Measurements from ENCODE around the gene SEMA6B.

SEMA6B gene

DNA sequence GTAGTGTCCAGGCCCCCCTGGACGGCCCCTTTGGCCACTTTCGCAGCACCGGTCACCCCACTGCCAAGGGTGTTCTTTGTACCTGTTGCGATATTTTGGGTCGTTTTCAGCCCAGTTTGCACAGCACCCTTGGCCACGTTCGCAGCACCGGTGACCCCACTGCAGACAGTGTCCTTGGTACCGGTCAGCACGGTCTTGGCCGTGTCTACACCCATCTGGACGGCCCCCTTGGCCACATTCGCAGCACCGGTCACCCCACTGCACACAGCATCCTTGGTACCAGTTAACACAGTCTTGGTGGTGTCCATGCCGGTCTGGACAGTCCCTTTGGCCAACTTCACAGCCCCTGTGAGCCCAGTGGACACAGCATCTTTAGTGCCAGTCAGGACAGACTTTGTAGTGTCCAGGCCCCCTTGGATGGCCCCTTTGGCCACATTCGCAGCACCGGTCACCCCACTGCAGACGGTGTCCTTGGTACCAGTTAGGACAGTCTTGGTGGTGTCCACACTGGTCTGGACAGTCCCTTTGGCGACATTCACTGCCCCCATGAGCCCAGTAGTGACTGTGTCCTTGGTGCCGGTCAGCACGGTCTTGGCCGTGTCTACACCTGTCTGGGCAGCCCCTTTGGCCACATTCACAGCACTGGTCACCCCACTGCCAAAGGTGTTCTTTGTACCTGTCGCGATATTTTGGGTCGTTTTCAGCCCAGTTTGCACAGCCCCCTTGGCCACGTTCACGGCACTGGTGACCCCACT, 48.0 kb downstream of the SEMA6B start:
- no peaks in the 10 kb centered on the region for H3K36me3 Mint-ChIP-seq (ENCODE audit: insufficient read depth)
- ATAC-seq (replicated peaks; ENCODE audit: extremely low read depth, poor library complexity, severe bottlenecking) (no peak), DNase-seq (ENCODE audit: low spot score in 2 of 2) (no peak)
- peaks cover 3% of the 10 kb centered on the region for H3K4me1 Mint-ChIP-seq
- H3K27ac Mint-ChIP-seq (ENCODE audit: low read depth), result no peak overlapping the region
- no peaks in the 10 kb centered on the region for H3K27me3 Mint-ChIP-seq
- no peak overlapping the region for H3K4me3 Mint-ChIP-seq
- H3K9me3 Mint-ChIP-seq, result no peaks in the 10 kb centered on the region

DNA sequence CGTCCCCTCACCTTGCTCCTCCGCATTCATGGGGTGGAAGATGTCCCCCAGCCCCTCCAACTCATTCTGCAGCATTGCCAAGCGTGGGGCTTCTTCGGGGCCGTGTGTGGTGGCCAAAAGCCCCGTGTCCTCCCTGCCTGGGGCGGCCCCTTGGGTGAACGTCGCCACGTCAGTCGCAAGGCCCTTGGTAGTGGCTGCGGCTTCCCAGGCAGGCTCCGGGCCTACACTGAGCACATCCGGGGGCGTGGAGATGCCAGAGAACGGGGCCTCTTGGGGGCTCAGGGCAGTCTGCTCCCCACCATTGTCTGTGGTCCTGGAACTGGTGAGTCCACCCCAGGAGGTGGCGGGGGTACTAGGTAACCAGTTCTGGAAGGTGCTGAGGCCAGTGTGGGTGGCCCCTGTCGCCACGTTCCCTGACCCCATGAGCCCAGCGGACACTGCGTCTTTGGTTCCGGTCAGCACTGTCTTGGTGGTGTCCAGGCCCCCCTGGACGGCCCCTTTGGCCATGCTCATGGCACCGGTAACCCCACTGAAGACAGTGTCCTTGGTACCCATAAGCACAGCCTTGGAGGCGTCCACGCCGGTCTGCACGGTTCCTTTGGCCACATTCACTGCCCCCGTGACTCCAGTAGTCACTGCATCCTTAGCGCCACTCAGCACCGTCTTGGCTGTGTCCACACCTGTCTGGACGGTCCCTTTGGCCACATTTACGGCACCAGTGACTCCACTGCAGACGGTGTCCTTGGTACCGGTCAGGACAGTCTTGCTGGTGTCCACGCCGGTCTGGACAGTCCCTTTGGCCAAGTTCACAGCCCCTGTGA, 48.8 kb downstream of the SEMA6B start:
- no peak overlapping the region for H3K4me3 Mint-ChIP-seq
- ATAC-seq (replicated peaks; ENCODE audit: extremely low read depth, poor library complexity, severe bottlenecking) (no peak), DNase-seq (ENCODE audit: low spot score in 2 of 2) (no peak)
- no peak overlapping the region for H3K27ac Mint-ChIP-seq (ENCODE audit: low read depth)
- H3K27me3 Mint-ChIP-seq, result no peaks in the 10 kb centered on the region
- peaks cover 2% of the 10 kb centered on the region for H3K36me3 Mint-ChIP-seq (ENCODE audit: insufficient read depth)
- H3K9me3 Mint-ChIP-seq, result no peaks in the 10 kb centered on the region
- peaks cover 11% of the 10 kb centered on the region for H3K4me1 Mint-ChIP-seq

- DNase-seq (ENCODE audit: low spot score in 2 of 2), result no peak
- H3K27me3 Mint-ChIP-seq, result no peaks in the 10 kb centered on the region
- peaks cover 2% of the 10 kb centered on the region for H3K36me3 Mint-ChIP-seq (ENCODE audit: insufficient read depth)
- H3K4me1 Mint-ChIP-seq, result peaks cover 13% of the 10 kb centered on the region
- ATAC-seq (replicated peaks; ENCODE audit: extremely low read depth, poor library complexity, severe bottlenecking), result no peak
- no peak overlapping the region for H3K4me3 Mint-ChIP-seq
- H3K9me3 Mint-ChIP-seq, result no peaks in the 10 kb centered on the region
- H3K27ac Mint-ChIP-seq (ENCODE audit: low read depth), result no peak overlapping the region
Measured at GRCh38 chr19:4508698-4509097, 50.8 kb downstream of the SEMA6B start.

- Mint-ChIP-seq H3K27ac (ENCODE audit: low read depth) (no peak overlapping the region), H3K36me3 (ENCODE audit: insufficient read depth) (peaks cover 2% of the 10 kb centered on the region), H3K27me3 (no peaks in the 10 kb centered on the region), H3K4me1 (peaks cover 13% of the 10 kb centered on the region), H3K4me3 (no peak overlapping the region), H3K9me3 (no peaks in the 10 kb centered on the region)
- ATAC-seq (replicated peaks; ENCODE audit: extremely low read depth, poor library complexity, severe bottlenecking) (no peak), DNase-seq (ENCODE audit: low spot score in 2 of 2) (no peak)
Measured at GRCh38 chr19:4507804-4508203, 51.7 kb downstream of the SEMA6B start.

DNA sequence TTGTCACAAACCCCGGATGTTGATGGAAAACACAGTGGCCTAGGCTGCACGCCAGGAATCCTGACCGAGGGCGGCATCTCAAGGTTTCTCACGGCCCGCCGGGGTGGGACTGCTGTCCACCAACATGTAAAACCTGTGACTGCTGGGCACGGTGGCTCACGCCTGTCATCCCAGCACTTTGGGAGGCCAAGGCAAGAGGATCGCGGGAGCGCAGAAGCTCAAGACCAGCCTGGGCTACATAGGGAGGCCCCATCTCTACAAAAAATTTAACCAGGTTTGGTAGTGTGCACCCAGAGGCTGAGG, 52.4 kb downstream of the SEMA6B start:
- no peak for DNase-seq (ENCODE audit: low spot score in 2 of 2)
- Mint-ChIP-seq H3K27me3 (no peaks in the 10 kb centered on the region), H3K4me3 (no peak overlapping the region), H3K27ac (ENCODE audit: low read depth) (no peak overlapping the region), H3K36me3 (ENCODE audit: insufficient read depth) (peaks cover 2% of the 10 kb centered on the region), H3K4me1 (peaks cover 13% of the 10 kb centered on the region), H3K9me3 (no peaks in the 10 kb centered on the region)
- ATAC-seq (replicated peaks; ENCODE audit: extremely low read depth, poor library complexity, severe bottlenecking), result no peak

DNA sequence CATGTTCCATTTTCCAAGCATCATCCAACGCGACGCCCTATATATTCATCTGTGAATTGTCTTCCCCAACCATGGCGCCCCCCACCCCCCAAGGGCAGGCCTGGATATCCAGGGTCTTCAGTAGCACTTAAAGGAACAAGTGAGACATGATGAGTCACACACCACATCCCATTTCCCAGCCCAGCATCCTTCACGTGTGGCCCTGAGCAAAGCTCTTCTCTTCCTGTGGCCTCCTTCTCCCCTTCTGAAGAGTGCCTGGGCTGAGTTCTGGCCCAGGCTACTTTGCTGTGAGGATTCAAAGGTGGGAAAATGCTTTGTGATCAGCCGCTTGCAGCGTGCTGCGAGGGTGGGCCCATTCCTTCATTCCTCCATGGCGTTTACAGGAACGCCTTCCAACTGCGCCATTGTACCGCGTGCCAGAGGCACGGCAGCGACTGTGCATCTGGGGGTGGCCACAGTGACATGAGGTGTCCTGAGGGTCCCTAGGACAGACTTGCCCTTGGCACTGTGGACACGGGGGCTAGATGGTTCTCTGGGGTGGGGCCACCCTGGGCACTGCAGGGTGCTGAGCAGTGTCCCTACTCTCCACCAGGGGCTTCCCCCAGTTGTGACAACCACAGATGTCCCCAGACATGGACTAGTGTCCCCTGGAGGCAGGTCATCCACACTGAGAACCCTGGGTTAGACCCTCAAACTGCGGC, 52.9 kb downstream of the SEMA6B start:
- no peak for ATAC-seq (replicated peaks; ENCODE audit: extremely low read depth, poor library complexity, severe bottlenecking)
- DNase-seq (ENCODE audit: low spot score in 2 of 2), result no peak
- Mint-ChIP-seq H3K27ac (ENCODE audit: low read depth) (peak overlapping the region; percentile 64), H3K27me3 (no peaks in the 10 kb centered on the region), H3K9me3 (no peaks in the 10 kb centered on the region), H3K4me3 (no peak overlapping the region), H3K4me1 (peaks cover 13% of the 10 kb centered on the region), H3K36me3 (ENCODE audit: insufficient read depth) (peaks cover 2% of the 10 kb centered on the region)

DNA sequence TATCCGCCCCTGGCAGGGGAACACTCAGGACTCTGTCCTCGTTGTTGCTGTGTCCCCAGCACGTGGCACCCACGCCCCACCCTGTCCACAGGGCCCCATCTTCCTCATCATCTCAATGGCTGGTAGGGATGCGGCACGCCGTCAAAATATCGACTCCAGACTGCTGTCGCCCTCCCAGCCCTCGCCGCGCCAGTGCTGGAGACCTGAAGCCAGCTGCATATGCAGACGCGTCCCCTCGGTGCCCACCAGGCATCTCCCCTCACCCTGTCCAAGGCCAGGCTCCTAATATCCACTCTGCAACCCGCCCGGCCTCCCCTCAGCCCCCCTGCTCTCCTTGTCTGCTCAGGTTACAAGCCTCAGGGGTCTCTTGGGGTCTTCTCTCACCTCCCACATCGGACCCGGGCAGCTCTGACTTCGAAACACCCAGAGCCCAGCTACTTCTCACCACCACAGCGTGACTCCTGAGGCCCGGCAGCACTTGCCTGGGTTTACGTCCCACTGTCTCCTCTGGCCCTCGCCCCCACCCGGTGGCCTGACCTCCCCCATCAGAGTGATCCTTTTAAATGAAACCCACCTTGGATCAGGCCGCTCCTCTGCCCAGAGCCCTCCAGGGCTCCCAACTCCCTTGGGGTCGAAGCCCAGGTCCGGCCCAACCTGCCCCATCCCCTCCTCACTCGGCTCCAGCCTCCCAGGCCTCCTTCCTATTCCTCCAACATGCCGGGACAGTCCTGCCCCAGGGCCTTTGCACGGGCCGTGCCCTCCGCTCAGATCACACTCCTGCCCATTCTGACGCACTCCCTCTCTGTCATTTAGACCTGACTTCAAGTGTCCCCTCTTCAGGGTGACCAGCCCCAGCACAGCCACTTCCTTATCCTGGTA, 53.7 kb downstream of the SEMA6B start:
- H3K27me3 Mint-ChIP-seq, result no peaks in the 10 kb centered on the region
- ATAC-seq (replicated peaks; ENCODE audit: extremely low read depth, poor library complexity, severe bottlenecking) (no peak), DNase-seq (ENCODE audit: low spot score in 2 of 2) (no peak)
- H3K4me3 Mint-ChIP-seq, result no peak overlapping the region
- peaks cover 13% of the 10 kb centered on the region for H3K4me1 Mint-ChIP-seq
- H3K36me3 Mint-ChIP-seq (ENCODE audit: insufficient read depth), result peaks cover 2% of the 10 kb centered on the region
- no peaks in the 10 kb centered on the region for H3K9me3 Mint-ChIP-seq
- peak overlapping the region; percentile 64 for H3K27ac Mint-ChIP-seq (ENCODE audit: low read depth)

DNA sequence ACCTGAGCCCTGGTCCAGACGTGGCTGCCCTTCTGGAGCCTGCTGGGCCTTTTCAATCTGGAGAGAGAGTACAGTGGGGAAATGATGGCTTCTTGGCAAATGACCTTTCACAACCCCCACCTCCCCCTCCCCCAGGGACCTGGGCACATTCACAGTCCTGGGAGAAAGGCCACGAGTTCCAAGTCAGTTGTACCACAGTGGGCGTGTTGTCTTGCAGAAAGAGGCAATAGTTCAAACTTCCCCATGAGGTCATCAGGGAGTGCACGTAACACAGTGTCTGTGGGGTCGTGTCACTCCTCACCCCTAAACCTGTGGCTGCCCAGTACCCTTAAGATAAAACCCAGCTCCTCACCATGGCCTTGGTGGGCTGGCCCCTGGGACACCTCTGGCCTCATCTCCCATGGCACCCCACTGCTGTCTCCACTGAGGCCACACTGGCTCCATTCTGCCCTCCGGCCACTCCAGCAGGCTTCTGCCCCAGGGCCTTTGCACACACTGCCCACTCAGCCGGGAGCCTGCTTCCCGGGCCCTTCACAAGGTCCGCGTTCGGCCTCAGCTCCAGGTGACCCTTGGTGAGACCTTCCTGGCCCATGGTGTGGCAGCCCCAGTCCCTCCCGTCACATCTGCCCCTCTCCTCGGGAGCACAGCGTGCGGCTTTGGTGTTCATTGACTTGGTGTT, 54.5 kb downstream of the SEMA6B start:
- Mint-ChIP-seq H3K4me3 (no peak overlapping the region), H3K4me1 (peaks cover 13% of the 10 kb centered on the region), H3K27ac (ENCODE audit: low read depth) (no peak overlapping the region), H3K36me3 (ENCODE audit: insufficient read depth) (peaks cover 4% of the 10 kb centered on the region), H3K27me3 (no peaks in the 10 kb centered on the region), H3K9me3 (no peaks in the 10 kb centered on the region)
- ATAC-seq (replicated peaks; ENCODE audit: extremely low read depth, poor library complexity, severe bottlenecking), result no peak
- DNase-seq (ENCODE audit: low spot score in 2 of 2), result no peak

- Mint-ChIP-seq H3K9me3 (no peaks in the 10 kb centered on the region), H3K36me3 (ENCODE audit: insufficient read depth) (peaks cover 6% of the 10 kb centered on the region), H3K27ac (ENCODE audit: low read depth) (no peak overlapping the region), H3K4me1 (peaks cover 13% of the 10 kb centered on the region), H3K27me3 (no peaks in the 10 kb centered on the region), H3K4me3 (no peak overlapping the region)
- ATAC-seq (replicated peaks; ENCODE audit: extremely low read depth, poor library complexity, severe bottlenecking) (no peak), DNase-seq (ENCODE audit: low spot score in 2 of 2) (no peak)
Measured at GRCh38 chr19:4504297-4504701, 55.2 kb downstream of the SEMA6B start.

GRCh38 chr19:4503825-4504170, 55.7 kb downstream of the SEMA6B start:
- Mint-ChIP-seq H3K9me3 (no peaks in the 10 kb centered on the region), H3K4me3 (no peak overlapping the region), H3K27ac (ENCODE audit: low read depth) (no peak overlapping the region), H3K27me3 (no peaks in the 10 kb centered on the region), H3K36me3 (ENCODE audit: insufficient read depth) (peaks cover 7% of the 10 kb centered on the region), H3K4me1 (peaks cover 13% of the 10 kb centered on the region)
- DNase-seq (ENCODE audit: low spot score in 2 of 2) (no peak), ATAC-seq (replicated peaks; ENCODE audit: extremely low read depth, poor library complexity, severe bottlenecking) (no peak)

DNA sequence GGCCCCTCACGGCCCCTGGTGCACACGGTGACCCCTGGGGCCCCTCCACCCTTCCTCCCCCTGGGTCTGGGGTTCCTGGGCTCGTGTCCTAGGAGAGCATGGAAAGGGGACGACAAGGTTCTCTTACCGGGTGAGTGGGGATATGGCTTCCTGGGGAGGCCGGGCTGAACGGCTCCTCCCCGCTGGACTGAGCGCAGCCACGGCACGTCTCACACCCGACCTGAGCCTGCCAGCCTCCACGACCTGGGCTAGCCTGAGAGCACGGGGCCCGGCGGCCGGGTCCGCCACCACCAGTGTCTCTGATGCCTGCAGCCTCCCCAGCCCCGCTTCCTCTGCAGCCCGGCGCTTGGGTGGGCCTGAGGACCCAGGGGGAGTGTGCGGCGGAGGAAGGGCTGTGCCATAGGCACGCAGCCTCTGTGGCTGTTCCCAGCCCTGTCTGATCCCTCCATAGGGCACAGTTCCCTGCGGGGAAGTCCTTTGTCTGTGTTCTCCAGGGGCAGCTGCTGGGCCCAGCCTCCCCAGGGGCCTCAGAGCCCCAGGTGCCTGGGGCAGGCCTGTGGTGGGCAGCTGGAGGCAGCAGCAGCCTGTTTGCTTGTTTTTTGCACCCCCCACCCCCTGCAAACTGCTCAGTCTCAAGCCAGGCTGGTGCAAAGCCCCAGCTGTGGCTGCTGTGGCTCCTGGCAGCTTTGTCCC, 56.2 kb downstream of the SEMA6B start:
- Mint-ChIP-seq H3K27ac (ENCODE audit: low read depth) (no peak overlapping the region), H3K27me3 (no peaks in the 10 kb centered on the region), H3K36me3 (ENCODE audit: insufficient read depth) (peaks cover 7% of the 10 kb centered on the region), H3K4me1 (peaks cover 13% of the 10 kb centered on the region), H3K4me3 (no peak overlapping the region), H3K9me3 (no peaks in the 10 kb centered on the region)
- no peak for ATAC-seq (replicated peaks; ENCODE audit: extremely low read depth, poor library complexity, severe bottlenecking)
- DNase-seq (ENCODE audit: low spot score in 2 of 2), result no peak

Measured in central memory CD8-positive, alpha-beta T cell (primary cell).